Right cardiac atrium (tissue), 5 donors: ENCODE measurements around the gene PVRIG. TPM values are rescaled to one million over a fixed set of nuclear protein-coding genes. Genes with fewer than 3 reads are reported as not detected.
A peak's percentile ranks its signal among the peaks of the same experiment; 100 is the strongest.
"Not testable (repeated sequence)": the region's sequence is repeated elsewhere in the genome, so short reads cannot be mapped to it uniquely, and the experiment has no call there.

Experiments used
- ATAC-seq, 2 donors: fragments of 200-7000 bp; cut with Tn5 transposase; one replicate each; pipeline versions ENCODE4 v1.8.0 to v1.9.1; 2020; ENCODE audit warnings: moderate library complexity in 2 of 2, mild to moderate bottlenecking in 1 of 2
- DNase-seq, 3 donors: peaks; one replicate each; pipeline ENCODE4 v3.0.0-alpha.2; 2020
- H3K27ac ChIP-seq: one replicate; pipeline ENCODE4 v1.5.1; 2013; ENCODE audit warnings: mild to moderate bottlenecking, low read length, control low read depth, moderate library complexity
- H3K27me3 ChIP-seq: one replicate; pipeline ENCODE4 v1.6.1; 2013; ENCODE audit not compliant: control insufficient read depth, insufficient read depth
- H3K4me1 ChIP-seq: one replicate; pipeline ENCODE4 v1.6.1; 2013; ENCODE audit warnings: low read length; ENCODE audit not compliant: control insufficient read depth, insufficient read depth
- H3K4me3 ChIP-seq: one replicate; pipeline ENCODE4 v1.5.1; 2013; ENCODE audit warnings: low read length, control low read depth
- H3K9me3 ChIP-seq: one replicate; pipeline ENCODE4 v1.6.1; 2013; ENCODE audit warnings: low read length; ENCODE audit not compliant: control insufficient read depth
- WGBS: extraction: QIAGEN DNeasy Blood & Tissue Kit; methylation state at CpG from one replicate; pipeline ENCODE4 v1.1.7; 2013; 5-methylcytosine and 5-hydroxymethylcytosine counted together
- intact Hi-C, 4 donors: fragments of 100-400 bp; cut with DNase I; formaldehyde crosslinking; loops; one replicate each; pipeline versions ENCODE4 v1.11.0 to v1.14.0; 2022 to 2023
- polyA plus RNA-seq: library from polyadenylated mRNA; stranded (reverse); fragments of 200-250 nt; gene quantifications from one replicate; pipeline ENCODE4 v1.2.3, GENCODE V29; 2013
- total RNA-seq, 4 donors: library from RNA; stranded (reverse); fragmentation: NEBNext Ultra II Directional; extraction: Animal tissue kit (Norgen Biotek cat#: 25700); gene quantifications; one replicate each; pipeline ENCODE4 v1.2.1, GENCODE V29; 2021
- donor health status: healthy with polysubstance abuse.
- donor health status: DM: no; HTN: yes; CAD: no.
- donor health status: DM: no; HTN: no; CAD: no.
- donor health status: DM: no; HTN: yes; CAD: no; lungs with severe emphysema.
- donor health status: DM: yes; HTN: yes; CAD: no.

PVRIG gene
- total and polyA plus RNA-seq, 5 donors: 0.07 TPM; not detected in 4

GRCh38 chr7:100195901-100196322 lies 23.8 kb upstream of the PVRIG start:
- ATAC-seq, H3K27ac ChIP-seq, DNase-seq, H3K4me3 ChIP-seq, H3K4me1 ChIP-seq, intact Hi-C loops, H3K27me3 ChIP-seq, H3K9me3 ChIP-seq: not testable (repeated sequence)
- 96% methylated on average over 6 of the region's 6 CpGs for WGBS

- H3K4me3 ChIP-seq: no peak overlapping the region
- no peaks in the 10 kb centered on the region for H3K9me3 ChIP-seq
- H3K27me3 ChIP-seq: no peaks in the 10 kb centered on the region
- no peak for DNase-seq
- intact Hi-C loops: no loop called here
- no peak overlapping the region for H3K27ac ChIP-seq
- ATAC-seq: no peak
- WGBS: 92% methylated on average over 10 of the region's 10 CpGs
- H3K4me1 ChIP-seq: no peaks in the 10 kb centered on the region
These were observed 21.5 kb upstream of the PVRIG start for GRCh38 chr7:100198266-100198665.

- Histone ChIP-seq H3K27ac (no peak overlapping the region), H3K4me1 (no peaks in the 10 kb centered on the region), H3K4me3 (no peak overlapping the region), H3K9me3 (no peaks in the 10 kb centered on the region), H3K27me3 (no peaks in the 10 kb centered on the region)
- intact Hi-C loops: no loop called here
- 83% methylated on average over 11 of the region's 11 CpGs for WGBS
- DNase-seq (no peak), ATAC-seq (no peak)
These were observed 19.1 kb upstream of the PVRIG start for GRCh38 chr7:100200693-100201092.

GRCh38 chr7:100204454-100204853 lies 15.3 kb upstream of the PVRIG start:
- intact Hi-C loops: no loop called here
- peak in 1 of 3 donors; percentile 42 for DNase-seq
- Histone ChIP-seq H3K27ac (no peak overlapping the region), H3K4me1 (no peaks in the 10 kb centered on the region), H3K9me3 (no peaks in the 10 kb centered on the region), H3K4me3 (no peak overlapping the region), H3K27me3 (no peaks in the 10 kb centered on the region)
- no peak for ATAC-seq
- WGBS: 78% methylated on average over 9 of the region's 9 CpGs

GRCh38 chr7:100208911-100209408 lies 10.8 kb upstream of the PVRIG start:
- Histone ChIP-seq H3K4me1 (no peaks in the 10 kb centered on the region), H3K27ac (no peak overlapping the region), H3K4me3 (no peak overlapping the region), H3K9me3 (no peaks in the 10 kb centered on the region), H3K27me3 (no peaks in the 10 kb centered on the region)
- ATAC-seq: no peak
- peak in 1 of 3 donors; percentile 35 for DNase-seq
- WGBS: 51% methylated on average over 6 of the region's 6 CpGs
- intact Hi-C loops: no loop called here

- intact Hi-C loops: no loop called here
- 37% methylated on average over 6 of the region's 6 CpGs for WGBS
- ATAC-seq: no peak
- Histone ChIP-seq H3K9me3 (no peaks in the 10 kb centered on the region), H3K27ac (no peak overlapping the region), H3K4me1 (no peaks in the 10 kb centered on the region), H3K27me3 (no peaks in the 10 kb centered on the region), H3K4me3 (no peak overlapping the region)
- DNase-seq: no peak
These were observed 10.3 kb upstream of the PVRIG start for GRCh38 chr7:100209493-100209892.

- WGBS: 80% methylated on average over 5 of the region's 5 CpGs
- intact Hi-C loops: loop anchor here in 1 of 4 donors (5.0 kb wide), 1 partner anchor 74 kb away; no protein-coding TSS in a partner anchor
- H3K4me3 ChIP-seq: no peak overlapping the region
- no peaks in the 10 kb centered on the region for H3K9me3 ChIP-seq
- no peak overlapping the region for H3K27ac ChIP-seq
- H3K4me1 ChIP-seq: peaks cover under 1% of the 10 kb centered on the region
- DNase-seq (peak in 1 of 3 donors; percentile 22), ATAC-seq (no peak)
- H3K27me3 ChIP-seq: no peaks in the 10 kb centered on the region
These were observed 8.9 kb upstream of the PVRIG start for GRCh38 chr7:100210805-100211204.

GRCh38 chr7:100211342-100211780 lies 8.4 kb upstream of the PVRIG start:
- H3K9me3 ChIP-seq: no peaks in the 10 kb centered on the region
- intact Hi-C loops: loop anchor here in 1 of 4 donors (5.0 kb wide), 1 partner anchor 74 kb away; no protein-coding TSS in a partner anchor
- H3K4me3 ChIP-seq: no peak overlapping the region
- ATAC-seq (no peak), DNase-seq (no peak)
- H3K27ac ChIP-seq: no peak overlapping the region
- H3K27me3 ChIP-seq: no peaks in the 10 kb centered on the region
- WGBS: 72% methylated on average over 7 of the region's 7 CpGs
- peaks cover 3% of the 10 kb centered on the region for H3K4me1 ChIP-seq

- intact Hi-C loops: loop anchor here in 1 of 4 donors (5.0 kb wide), 1 partner anchor 75 kb away; no protein-coding TSS in a partner anchor
- ATAC-seq: no peak
- peaks cover 3% of the 10 kb centered on the region for H3K4me1 ChIP-seq
- no peaks in the 10 kb centered on the region for H3K27me3 ChIP-seq
- DNase-seq: no peak
- WGBS: 86% methylated on average over 5 of the region's 5 CpGs
- H3K9me3 ChIP-seq: no peaks in the 10 kb centered on the region
- H3K27ac ChIP-seq: no peak overlapping the region
- H3K4me3 ChIP-seq: no peak overlapping the region
These were observed 7.0 kb upstream of the PVRIG start for GRCh38 chr7:100212631-100213286.

GRCh38 chr7:100213672-100214071 lies 6.1 kb upstream of the PVRIG start:
- H3K9me3 ChIP-seq: no peaks in the 10 kb centered on the region
- ATAC-seq (no peak), DNase-seq (no peak)
- H3K27me3 ChIP-seq: no peaks in the 10 kb centered on the region
- H3K4me1 ChIP-seq: peaks cover 3% of the 10 kb centered on the region
- WGBS: 61% methylated on average over 6 of the region's 6 CpGs
- H3K27ac ChIP-seq: no peak overlapping the region
- H3K4me3 ChIP-seq: no peak overlapping the region
- intact Hi-C loops: loop anchor here in 1 of 4 donors (5.0 kb wide), 1 partner anchor 76 kb away; no protein-coding TSS in a partner anchor

- H3K9me3 ChIP-seq, H3K4me1 ChIP-seq, H3K27ac ChIP-seq, H3K27me3 ChIP-seq, DNase-seq, H3K4me3 ChIP-seq: not testable (repeated sequence)
- 85% methylated on average over 5 of the region's 5 CpGs for WGBS
- intact Hi-C loops: loop anchor here in 1 of 4 donors (5.0 kb wide), 1 partner anchor 77 kb away; no protein-coding TSS in a partner anchor
- peak in 1 of 2 donors; percentile 25 for ATAC-seq
These were observed 5.4 kb upstream of the PVRIG start for GRCh38 chr7:100214356-100214755.
